H9 (cell line): ENCODE measurements around the gene FOS. TPM values are rescaled to one million over a fixed set of nuclear protein-coding genes. Genes with fewer than 3 reads are reported as not detected.
A peak's percentile ranks its signal among the peaks of the same experiment; 100 is the strongest.

Experiments used
- DNase-seq: peaks from one replicate; pipeline ENCODE4 v3.0.0-alpha.2; 2017
- H2AFZ ChIP-seq: one replicate; pipeline ENCODE4 v1.6.1; 2013; ENCODE audit warnings: mild to moderate bottlenecking, low read length, control low read depth, moderate library complexity
- H2AK5ac ChIP-seq: 2 replicates; pipeline ENCODE4 v1.6.1; 2013; ENCODE audit warnings: low read length, control low read depth, mixed read lengths; ENCODE audit not compliant: insufficient read length
- H2BK120ac ChIP-seq: one replicate; pipeline ENCODE4 v1.6.1; 2013; ENCODE audit warnings: low read depth, mild to moderate bottlenecking, low read length, control low read depth, inconsistent platforms; ENCODE audit not compliant: poor library complexity, severe bottlenecking
- H2BK12ac ChIP-seq: 2 replicates; pipeline ENCODE4 v1.6.1; 2013; ENCODE audit warnings: low read length, control low read depth, mixed read lengths, low read depth; ENCODE audit not compliant: insufficient read length
- H2BK15ac ChIP-seq: 2 replicates; pipeline ENCODE4 v1.6.1; 2013; ENCODE audit warnings: low read depth, low read length, control low read depth
- H2BK20ac ChIP-seq: one replicate; pipeline ENCODE4 v1.6.1; 2013; ENCODE audit warnings: low read depth, mild to moderate bottlenecking, low read length, control low read depth, inconsistent platforms; ENCODE audit not compliant: poor library complexity, severe bottlenecking
- H2BK5ac ChIP-seq: 2 replicates; pipeline ENCODE4 v1.6.1; 2013; ENCODE audit warnings: low read length, control low read depth, mixed read lengths; ENCODE audit not compliant: insufficient read length
- H3K14ac ChIP-seq: 2 replicates; pipeline ENCODE4 v1.6.1; 2013; ENCODE audit warnings: low read length, control low read depth; ENCODE audit not compliant: insufficient read depth
- H3K18ac ChIP-seq: 2 replicates; pipeline ENCODE4 v1.6.1; 2013; ENCODE audit warnings: low read depth, mild to moderate bottlenecking, mixed read lengths, low read length, control low read depth; ENCODE audit not compliant: insufficient read length
- H3K23ac ChIP-seq: 2 replicates; pipeline ENCODE4 v1.6.1; 2013; ENCODE audit warnings: low read length, control low read depth, mixed read lengths, low read depth; ENCODE audit not compliant: insufficient read length
- H3K23me2 ChIP-seq: 2 replicates; pipeline ENCODE4 v1.6.1; 2013; ENCODE audit warnings: low read depth, mild to moderate bottlenecking, mixed read lengths, low read length, control low read depth; ENCODE audit not compliant: insufficient read length, poor library complexity, severe bottlenecking
- H3K27ac ChIP-seq: 2 replicates; pipeline ENCODE4 v1.5.1; 2013; ENCODE audit warnings: low read length, control low read depth, mixed read lengths, low read depth; ENCODE audit not compliant: insufficient read length
- H3K27me3 ChIP-seq: 2 replicates; pipeline ENCODE4 v1.6.1; 2013; ENCODE audit warnings: low read length, control low read depth, inconsistent platforms; ENCODE audit not compliant: insufficient read depth
- H3K4ac ChIP-seq: 2 replicates; pipeline ENCODE4 v1.6.1; 2013; ENCODE audit warnings: low read depth, mild to moderate bottlenecking, control low read depth, inconsistent platforms, low read length, moderate library complexity
- H3K4me1 ChIP-seq: 2 replicates; pipeline ENCODE4 v1.6.1; 2013; ENCODE audit warnings: low read length, control low read depth, inconsistent platforms; ENCODE audit not compliant: insufficient read depth
- H3K4me2 ChIP-seq: 2 replicates; pipeline ENCODE4 v1.6.1; 2013; ENCODE audit warnings: low read length, control low read depth, mixed read lengths; ENCODE audit not compliant: insufficient read length, insufficient read depth
- H3K56ac ChIP-seq: 2 replicates; pipeline ENCODE4 v1.6.1; 2013; ENCODE audit warnings: low read depth, mild to moderate bottlenecking, mixed read lengths, low read length, control low read depth; ENCODE audit not compliant: insufficient read length
- H3K79me1 ChIP-seq: 2 replicates; pipeline ENCODE4 v1.6.1; 2013; ENCODE audit warnings: low read depth, mild to moderate bottlenecking, moderate library complexity, low read length, control low read depth, inconsistent platforms; ENCODE audit not compliant: insufficient read depth, poor library complexity, severe bottlenecking
- H3K79me2 ChIP-seq: 2 replicates; pipeline ENCODE4 v1.6.1; 2013; ENCODE audit warnings: low read length, control low read depth, inconsistent platforms; ENCODE audit not compliant: insufficient read depth
- H3K9ac ChIP-seq: 2 replicates; pipeline ENCODE4 v1.6.1; 2013; ENCODE audit warnings: low read length, control low read depth, mixed read lengths; ENCODE audit not compliant: insufficient read length; ENCODE audit errors: extremely low read depth
- H3K9me3 ChIP-seq: one replicate; pipeline ENCODE4 v1.6.1; 2013; ENCODE audit warnings: low read depth, low read length, inconsistent platforms; ENCODE audit not compliant: control insufficient read depth
- H3T11ph ChIP-seq: one replicate; pipeline ENCODE4 v1.6.1; 2013; ENCODE audit warnings: mild to moderate bottlenecking, low read length, control low read depth, inconsistent platforms
- H4K20me1 ChIP-seq: one replicate; pipeline ENCODE4 v1.6.1; 2013; ENCODE audit not compliant: control insufficient read depth, insufficient read length, insufficient read depth
- H4K5ac ChIP-seq: 2 replicates; pipeline ENCODE4 v1.6.1; 2013; ENCODE audit warnings: low read depth, mild to moderate bottlenecking, mixed read lengths, low read length, control low read depth; ENCODE audit not compliant: insufficient read length
- H4K8ac ChIP-seq: replicated peaks from 2 replicates; pipeline ENCODE4 v1.6.1; 2013; ENCODE audit warnings: low read length, control low read depth, mixed read lengths, low read depth; ENCODE audit not compliant: insufficient read length
- H4K91ac ChIP-seq: 2 replicates; pipeline ENCODE4 v1.6.1; 2013; ENCODE audit warnings: low read depth, mild to moderate bottlenecking, moderate library complexity, mixed read lengths, low read length, control low read depth; ENCODE audit not compliant: insufficient read length
- H3K27ac Mint-ChIP-seq, 3 experiments: 2 replicates in 2 of 3; 3 replicates in 1 of 3; pipeline ENCODE4 v1.8.0; 2020 to 2021; ENCODE audit warnings: mixed read lengths in 3 of 3, mild to moderate bottlenecking in 1 of 3, moderate library complexity in 1 of 3
- H3K27me3 Mint-ChIP-seq: 2 replicates; pipeline ENCODE4 v1.8.0; 2021; ENCODE audit warnings: low read depth, mild to moderate bottlenecking, moderate library complexity, mixed read lengths
- H3K36me3 Mint-ChIP-seq, 3 experiments: 2 replicates in 2 of 3; 3 replicates in 1 of 3; pipeline ENCODE4 v1.8.0; 2020 to 2021; ENCODE audit warnings: low read depth in 3 of 3, mixed read lengths in 3 of 3; ENCODE audit not compliant: insufficient read depth in 1 of 3
- H3K4me1 Mint-ChIP-seq, 2 experiments: 2 replicates each; pipeline ENCODE4 v1.8.0; 2020; ENCODE audit warnings: mixed read lengths in 2 of 2
- H3K4me3 Mint-ChIP-seq, 2 experiments: 2 replicates in 1 of 2; 3 replicates in 1 of 2; pipeline ENCODE4 v1.8.0; 2020 to 2021; ENCODE audit warnings: mild to moderate bottlenecking in 2 of 2, mixed read lengths in 2 of 2, moderate library complexity in 1 of 2
- H3K9me3 Mint-ChIP-seq, 2 experiments: 2 replicates in 1 of 2; 3 replicates in 1 of 2; pipeline ENCODE4 v1.8.0; 2020; ENCODE audit warnings: mild to moderate bottlenecking in 2 of 2, mixed read lengths in 2 of 2, moderate library complexity in 1 of 2
- CTCF ChIP-seq: fragments of 200-600 bp; sonication (generic); conservative IDR thresholded peaks from 3 replicates; pipeline ENCODE4 v1.8.0; 2021; ENCODE audit warnings: antibody characterized with exemption, mild to moderate bottlenecking
- WGBS: extraction: QIAGEN DNeasy Blood & Tissue Kit; methylation state at CpG from one replicate; pipeline ENCODE4 v1.1.7; 2013; ENCODE audit warnings: missing lambda C conversion rate, low lambda C conversion rate, mixed read lengths; ENCODE audit not compliant: insufficient read length; ENCODE audit errors: extremely low coverage; 5-methylcytosine and 5-hydroxymethylcytosine counted together
- total RNA-seq: library from RNA; stranded (reverse); gene quantifications from 2 replicates; pipeline ENCODE4 v1.2.1, GENCODE V29; 2021

Gene FOS
- total RNA-seq, 1 experiment from 2014 or later: 33.9 TPM

- H4K8ac ChIP-seq: no peak overlapping the region
- H2AK5ac ChIP-seq: no peak overlapping the region
- no peak overlapping the region for H3K27ac Mint-ChIP-seq
- no CpG with 5 or more reads among the region's 2 CpGs for WGBS
- peaks cover 8% of the 10 kb centered on the region for H3K23me2 ChIP-seq
- H4K91ac ChIP-seq: no peak overlapping the region
- no peaks in the 10 kb centered on the region for H3K9me3 ChIP-seq
- no peaks in the 10 kb centered on the region for H3K27me3 ChIP-seq
- peaks cover 26% of the 10 kb centered on the region in 2 experiments for H3K4me1 Mint-ChIP-seq
- H2BK20ac ChIP-seq: no peak overlapping the region
- peak overlapping the region; percentile 15 for H3K18ac ChIP-seq
- no peaks in the 10 kb centered on the region for H3K4me1 ChIP-seq
- no peak for DNase-seq
- H3K4me2 ChIP-seq: no peak overlapping the region
- H4K20me1 ChIP-seq: no peaks in the 10 kb centered on the region
- no peak overlapping the region for H2BK120ac ChIP-seq
- no peak for TF ChIP-seq CTCF
- peaks cover 7% of the 10 kb centered on the region; the same call in 1 of the 2 replicates for H3K27me3 Mint-ChIP-seq
- no peak overlapping the region for H2BK5ac ChIP-seq
- no peak overlapping the region for H2BK12ac ChIP-seq
- H3K4ac ChIP-seq: no peak overlapping the region
- H3K14ac ChIP-seq: no peak overlapping the region
- no peaks in the 10 kb centered on the region for H3K79me2 ChIP-seq
- no peak overlapping the region for H3K23ac ChIP-seq
- no peak overlapping the region for H3T11ph ChIP-seq
- no peaks in the 10 kb centered on the region for H3K36me3 Mint-ChIP-seq
- H2BK15ac ChIP-seq: no peak overlapping the region
- H3K9me3 Mint-ChIP-seq: no peaks in the 10 kb centered on the region
- H2AFZ ChIP-seq: no peak overlapping the region
- no peak overlapping the region for H3K27ac ChIP-seq
- H3K4me3 Mint-ChIP-seq: no peak overlapping the region
- H3K9ac ChIP-seq: no peak overlapping the region
- no peaks in the 10 kb centered on the region for H3K79me1 ChIP-seq
- no peak overlapping the region for H4K5ac ChIP-seq
- H3K56ac ChIP-seq: no peak overlapping the region
Observed at GRCh38 chr14:75262641-75263040, 16.0 kb upstream of the FOS start.
